Measurements from ENCODE around the gene TRIM40.
A peak's percentile ranks its signal among the peaks of the same experiment; 100 is the strongest.
"Not testable (repeated sequence)": the region's sequence is repeated elsewhere in the genome, so short reads cannot be mapped to it uniquely, and the experiment has no call there.

TRIM40 gene

DNA sequence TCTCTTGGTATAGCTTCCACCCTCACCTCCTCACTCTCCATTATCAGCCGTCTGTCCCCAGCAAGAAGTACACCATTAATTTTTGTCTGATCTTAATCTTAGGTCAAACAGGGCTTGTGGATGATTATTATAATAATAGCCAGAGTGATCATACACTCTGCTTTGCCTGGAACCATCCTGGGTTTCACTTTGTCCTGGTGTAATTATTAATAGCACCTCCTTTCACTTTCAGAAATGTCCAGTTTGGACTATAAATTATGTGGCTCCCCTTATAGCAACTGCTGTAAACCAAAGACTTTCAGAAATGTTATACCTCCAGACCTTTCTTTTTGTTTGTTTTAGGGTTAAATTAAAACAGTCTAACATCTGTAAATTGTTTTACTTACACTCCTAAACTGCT is 22.1 kb upstream of the TRIM40 start:
- DNase-seq (ENCODE audit: low spot score): no peak

- DNase-seq (ENCODE audit: low spot score): no peak
Observed at GRCh38 chr6:30116724-30117123, 19.2 kb upstream of the TRIM40 start.

GRCh38 chr6:30118691-30119090 is 17.2 kb upstream of the TRIM40 start:
- DNase-seq (ENCODE audit: low spot score): not testable (repeated sequence)

- no peak for DNase-seq (ENCODE audit: low spot score)
Observed at GRCh38 chr6:30121446-30122366, 14.2 kb upstream of the TRIM40 start.

DNA sequence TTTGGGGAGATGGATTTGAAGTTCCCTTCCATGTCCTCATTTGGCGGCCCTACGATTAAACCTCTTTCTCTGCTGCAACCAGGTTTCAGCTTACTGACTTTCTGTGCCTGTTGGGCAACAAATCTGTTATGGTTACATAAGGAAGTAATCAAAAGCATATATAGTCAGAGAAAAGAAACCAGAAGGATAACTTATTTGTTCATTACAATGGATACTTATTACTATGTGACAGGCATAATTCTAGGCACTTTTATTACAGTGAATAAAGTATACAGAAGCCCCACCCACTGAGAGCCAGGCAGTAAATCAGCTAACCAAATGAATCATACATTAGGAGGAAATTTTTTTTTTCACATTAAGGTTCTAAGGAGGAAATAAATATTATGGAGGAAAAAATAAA is 13.4 kb upstream of the TRIM40 start:
- DNase-seq (ENCODE audit: low spot score): no peak

GRCh38 chr6:30127238-30128093 is 8.5 kb upstream of the TRIM40 start:
- no peak for DNase-seq (ENCODE audit: low spot score)

GRCh38 chr6:30129265-30130178 is 6.4 kb upstream of the TRIM40 start:
- no peak for DNase-seq (ENCODE audit: low spot score)

GRCh38 chr6:30130179-30130679 is 5.7 kb upstream of the TRIM40 start:
- DNase-seq (ENCODE audit: low spot score): no peak

DNA sequence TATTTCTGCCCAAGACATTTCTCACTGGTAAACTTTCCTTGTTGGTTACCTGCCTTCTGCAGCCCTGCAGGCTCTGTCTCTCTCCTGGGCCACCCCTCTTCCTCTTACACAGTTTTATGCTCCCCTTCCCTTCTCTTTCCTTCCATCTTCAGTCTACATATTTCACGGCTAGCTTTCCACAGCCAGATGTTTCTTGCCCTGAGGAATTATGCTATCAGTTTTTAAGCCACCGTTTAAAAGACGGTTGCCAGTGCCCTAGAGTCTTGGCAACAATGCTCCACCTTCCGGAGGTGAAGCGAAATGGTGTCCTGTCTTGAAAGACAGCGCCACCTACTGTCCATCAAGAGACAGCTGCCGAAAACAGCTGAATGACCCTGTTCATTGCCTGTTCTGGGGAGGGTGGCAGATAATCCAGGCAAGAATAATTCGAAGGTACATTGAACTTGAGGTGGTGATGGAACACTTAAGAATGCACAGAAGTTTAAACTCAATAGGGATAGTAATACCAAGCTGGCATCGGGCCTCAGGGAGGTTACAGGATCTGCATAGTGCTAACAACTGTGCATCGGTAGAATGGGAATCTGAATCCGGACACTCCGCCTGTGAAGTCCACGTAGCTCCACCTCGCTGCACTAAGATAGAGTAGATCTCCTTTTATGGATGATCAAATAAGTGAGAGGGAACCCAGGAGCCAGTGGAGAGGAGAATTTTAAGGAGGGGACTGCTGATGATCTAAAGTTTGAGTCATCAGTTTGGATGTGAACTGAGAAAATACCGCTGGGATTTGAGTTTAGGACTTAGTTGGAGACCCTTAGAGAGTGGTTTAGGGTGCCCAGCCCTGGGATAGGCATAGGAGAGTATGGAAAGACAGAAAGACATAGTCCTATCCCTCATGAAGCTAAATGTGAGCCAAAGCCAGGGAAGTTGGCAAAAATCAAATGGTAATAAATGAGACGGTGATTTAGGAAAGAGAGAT is 4.8 kb upstream of the TRIM40 start:
- peak; percentile 69 for DNase-seq (ENCODE audit: low spot score)

GRCh38 chr6:30131947-30132497 is 3.9 kb upstream of the TRIM40 start:
- DNase-seq (ENCODE audit: low spot score): no peak

DNA sequence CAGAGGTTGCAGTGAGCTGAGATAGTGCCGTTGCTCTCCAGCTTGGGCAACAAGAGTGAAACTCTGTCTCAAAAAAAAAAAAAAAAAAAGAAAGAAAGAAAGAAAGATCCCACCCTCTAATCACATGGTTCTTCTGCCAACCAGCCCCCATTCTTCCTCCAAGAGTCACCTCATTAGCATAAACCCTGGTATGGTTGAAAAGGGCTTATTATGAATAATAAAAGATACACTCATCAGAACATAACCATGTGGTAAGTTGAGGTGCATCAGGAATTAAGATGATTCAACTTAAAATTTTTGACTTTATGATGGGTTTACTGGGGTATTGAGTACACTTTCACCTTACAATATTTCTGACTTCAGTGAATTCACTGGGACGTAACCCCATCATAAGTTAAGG is 793 bp upstream of the TRIM40 start:
- DNase-seq (ENCODE audit: low spot score): no peak

DNA sequence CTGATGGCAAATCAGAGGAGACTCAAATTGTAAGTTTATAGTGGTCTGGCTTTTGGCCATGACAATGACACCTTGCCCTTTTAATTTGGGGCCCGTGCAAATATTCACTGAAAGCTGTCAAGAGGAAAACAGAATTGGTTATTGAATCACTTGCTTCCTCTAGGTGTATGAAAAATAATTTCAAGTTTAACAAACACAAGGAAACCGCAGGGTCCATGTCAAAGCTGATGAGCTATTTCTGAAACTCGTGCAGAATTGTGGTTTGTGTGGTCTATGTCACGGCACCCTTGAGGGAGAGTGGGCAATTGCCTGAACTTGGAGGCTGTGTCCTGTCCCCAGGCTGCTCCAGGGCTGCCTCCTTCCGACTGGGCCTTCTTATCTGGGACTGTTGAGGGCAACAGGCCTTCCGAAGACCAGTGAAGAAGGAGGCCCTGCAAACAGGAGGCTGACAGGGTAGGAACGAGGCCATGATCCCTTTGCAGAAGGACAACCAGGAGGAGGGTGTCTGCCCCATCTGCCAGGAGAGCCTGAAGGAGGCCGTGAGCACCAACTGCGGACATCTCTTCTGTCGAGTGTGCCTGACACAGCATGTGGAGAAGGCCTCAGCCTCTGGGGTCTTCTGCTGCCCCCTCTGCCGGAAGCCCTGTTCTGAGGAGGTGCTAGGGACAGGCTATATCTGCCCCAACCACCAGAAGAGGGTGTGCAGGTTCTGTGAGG is 788 bp downstream of the TRIM40 start:
- DNase-seq (ENCODE audit: low spot score): no peak

- not testable (repeated sequence) for DNase-seq (ENCODE audit: low spot score)
Observed at GRCh38 chr6:30140240-30140639, 4.3 kb downstream of the TRIM40 start.

DNA sequence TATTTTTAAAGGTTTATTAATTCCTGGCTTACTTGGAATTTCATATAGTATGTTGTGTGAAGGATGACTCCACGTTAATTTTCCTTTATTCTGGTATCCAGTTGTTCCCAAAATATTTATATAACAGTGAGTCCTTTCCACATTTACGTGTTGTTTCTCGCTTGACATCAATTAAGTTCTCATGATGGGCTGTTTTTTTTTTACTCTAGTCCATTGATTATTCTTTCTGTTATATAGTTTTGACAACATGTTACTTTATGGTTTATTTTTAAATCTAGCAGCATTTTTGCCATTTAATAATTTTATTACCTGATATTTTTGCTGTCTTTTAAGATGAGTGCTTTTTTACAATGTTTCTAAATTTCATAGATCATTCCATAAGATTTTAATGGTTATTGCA is 6.7 kb downstream of the TRIM40 start:
- DNase-seq (ENCODE audit: low spot score): no peak

- DNase-seq (ENCODE audit: low spot score): no peak
Observed at GRCh38 chr6:30143780-30144179, 7.8 kb downstream of the TRIM40 start.

GRCh38 chr6:30144811-30145210 is 8.9 kb downstream of the TRIM40 start:
- no peak for DNase-seq (ENCODE audit: low spot score)

DNA sequence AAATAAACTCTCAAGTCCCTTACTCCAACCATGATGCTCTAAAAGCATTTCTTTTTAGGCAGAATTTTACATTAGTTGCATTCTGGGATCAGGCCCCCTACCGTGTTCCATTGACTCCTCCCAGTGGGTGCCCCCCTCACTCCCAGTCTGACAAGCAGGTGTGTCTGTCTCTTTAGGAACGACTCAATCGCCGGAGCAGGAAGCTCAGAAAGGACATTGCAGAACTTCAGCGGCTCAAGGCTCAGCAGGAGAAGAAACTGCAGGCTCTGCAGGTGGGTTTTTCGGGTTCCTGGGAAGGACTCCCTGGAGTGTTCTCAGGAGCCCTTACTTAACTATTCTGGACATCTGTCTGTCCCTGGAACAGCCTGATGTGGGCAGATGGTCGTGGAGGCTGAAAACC is 9.9 kb downstream of the TRIM40 start:
- no peak for DNase-seq (ENCODE audit: low spot score)

DNA sequence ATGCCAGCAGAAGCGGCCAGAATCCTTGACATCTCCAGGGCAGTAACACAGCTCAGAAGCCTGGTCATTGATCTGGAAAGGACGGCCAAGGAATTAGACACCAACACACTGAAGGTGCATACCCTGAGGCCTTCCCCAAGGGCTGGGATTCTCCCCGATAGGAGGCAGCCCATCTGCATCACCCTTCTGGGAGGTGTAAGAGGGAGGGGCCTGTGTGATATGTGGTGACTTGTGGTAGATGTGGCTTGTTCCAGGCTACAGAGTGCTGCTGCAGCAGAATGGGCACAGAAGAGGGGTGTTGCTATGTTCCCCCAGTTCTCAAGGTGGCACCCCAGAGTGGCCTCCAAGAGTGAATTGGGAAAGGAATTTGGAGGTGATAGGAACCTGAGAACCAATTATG is 11.2 kb downstream of the TRIM40 start:
- DNase-seq (ENCODE audit: low spot score): no peak

DNA sequence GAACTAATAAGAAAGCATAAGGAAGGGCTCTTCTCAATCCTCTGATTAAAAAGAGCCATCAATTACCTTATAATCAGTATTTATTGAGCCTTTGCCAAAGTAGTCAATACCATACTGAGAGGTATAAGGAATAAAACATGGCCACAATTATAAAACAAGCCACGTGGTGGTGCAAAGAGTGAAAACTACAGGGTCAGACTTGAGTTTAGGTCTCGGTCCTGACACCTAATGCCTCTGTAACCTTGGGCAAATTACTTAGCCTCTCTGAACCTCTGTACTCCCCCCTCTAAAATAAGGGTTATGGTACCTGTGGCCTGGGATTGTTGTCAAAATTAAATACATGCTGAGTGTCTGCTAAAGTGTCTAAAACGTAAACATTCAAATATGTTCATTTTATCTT is 13.3 kb downstream of the TRIM40 start:
- no peak for DNase-seq (ENCODE audit: low spot score)
